ENCODE measurements around the gene CEP78.
"Not testable (repeated sequence)": the region's sequence is repeated elsewhere in the genome, so short reads cannot be mapped to it uniquely, and the experiment has no call there.

The CEP78 gene, protein sequence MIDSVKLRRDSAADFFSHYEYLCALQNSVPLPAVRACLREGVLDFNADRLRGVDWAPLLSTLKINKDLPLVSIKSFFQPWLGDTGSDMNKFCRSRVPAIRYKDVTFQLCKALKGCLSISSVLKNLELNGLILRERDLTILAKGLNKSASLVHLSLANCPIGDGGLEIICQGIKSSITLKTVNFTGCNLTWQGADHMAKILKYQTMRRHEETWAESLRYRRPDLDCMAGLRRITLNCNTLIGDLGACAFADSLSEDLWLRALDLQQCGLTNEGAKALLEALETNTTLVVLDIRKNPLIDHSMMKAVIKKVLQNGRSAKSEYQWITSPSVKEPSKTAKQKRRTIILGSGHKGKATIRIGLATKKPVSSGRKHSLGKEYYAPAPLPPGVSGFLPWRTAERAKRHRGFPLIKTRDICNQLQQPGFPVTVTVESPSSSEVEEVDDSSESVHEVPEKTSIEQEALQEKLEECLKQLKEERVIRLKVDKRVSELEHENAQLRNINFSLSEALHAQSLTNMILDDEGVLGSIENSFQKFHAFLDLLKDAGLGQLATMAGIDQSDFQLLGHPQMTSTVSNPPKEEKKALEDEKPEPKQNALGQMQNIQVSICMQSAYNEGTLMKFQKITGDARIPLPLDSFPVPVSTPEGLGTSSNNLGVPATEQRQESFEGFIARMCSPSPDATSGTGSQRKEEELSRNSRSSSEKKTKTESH
- long read RNA-seq, donor 1, full-length matches to known transcripts = 2 of 17 reads
- long read RNA-seq, donor 1, partial matches to known transcripts = 15 of 17 reads
- long read RNA-seq, donor 1, other reads (novel, unspliced or antisense) = 0 of 17 reads
- long read RNA-seq, donor 2, partial matches to known transcripts = 0 of 2 reads
- long read RNA-seq, donor 2, other reads (novel, unspliced or antisense) = 0 of 2 reads
- long read RNA-seq, donor 3, partial matches to known transcripts = 0 of 3 reads
- long read RNA-seq, donor 3, other reads (novel, unspliced or antisense) = 0 of 3 reads
- long read RNA-seq, donor 4, full-length matches to known transcripts = 2 of 2 reads
- long read RNA-seq, donor 4, partial matches to known transcripts = 0 of 2 reads
- long read RNA-seq, donor 4, other reads (novel, unspliced or antisense) = 0 of 2 reads
- long read RNA-seq, donor 5, partial matches to known transcripts = 6 of 8 reads
- long read RNA-seq, donor 5, other reads (novel, unspliced or antisense) = 0 of 8 reads
- long read RNA-seq, donor 6, partial matches to known transcripts = 0 of 3 reads
- long read RNA-seq, donor 6, other reads (novel, unspliced or antisense) = 0 of 3 reads
- long read RNA-seq, donor 7, transcript CEP78-201 (15 exons, 2,542 nt) = major isoform, 7 of 10 reads
- long read RNA-seq, donor 7, partial matches to known transcripts = 0 of 10 reads
- long read RNA-seq, donor 7, other reads (novel, unspliced or antisense) = 0 of 10 reads
- long read RNA-seq, donor 8, partial matches to known transcripts = 6 of 8 reads
- long read RNA-seq, donor 8, other reads (novel, unspliced or antisense) = 0 of 8 reads

DNA sequence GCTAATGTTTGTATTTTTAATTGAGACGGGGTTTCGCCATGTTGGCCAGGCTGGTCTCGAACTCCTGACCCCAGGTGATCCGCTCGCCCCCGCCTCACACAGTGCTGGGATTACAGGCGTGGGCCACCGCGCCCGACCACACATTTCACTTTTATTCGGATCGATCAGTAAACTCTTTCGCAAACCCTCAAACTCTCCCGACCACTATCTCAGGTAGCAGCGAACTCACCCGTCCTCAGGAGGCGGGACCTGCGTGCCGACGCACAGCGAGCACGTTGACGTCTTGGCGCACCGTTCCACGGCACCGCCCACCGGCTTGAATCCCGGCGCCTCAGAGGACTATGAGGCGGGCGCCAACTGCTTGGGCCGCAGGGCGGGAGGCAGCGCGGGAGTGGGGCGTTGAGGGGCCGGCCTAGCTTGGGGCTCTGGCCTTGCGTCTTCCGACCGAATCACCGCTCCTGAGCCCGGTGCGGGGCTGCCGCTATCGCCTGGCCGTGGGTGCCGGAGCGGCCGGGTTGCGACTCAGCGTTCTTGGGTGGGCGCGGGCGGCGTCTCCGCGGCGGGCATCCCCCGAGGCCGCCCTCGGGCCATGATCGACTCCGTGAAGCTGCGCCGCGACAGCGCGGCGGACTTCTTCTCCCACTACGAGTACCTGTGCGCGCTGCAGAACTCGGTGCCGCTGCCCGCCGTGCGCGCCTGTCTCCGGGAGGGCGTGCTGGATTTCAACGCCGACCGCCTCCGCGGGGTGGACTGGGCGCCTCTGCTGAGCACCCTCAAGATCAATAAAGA, at the start of gene CEP78:
TSS of gene CEP78 (plus strand) at position 314 of the 789 bp plus-strand sequence. CDS start at position 590, 276 bp downstream.
- DNase-seq = peak; percentile 95

DNA sequence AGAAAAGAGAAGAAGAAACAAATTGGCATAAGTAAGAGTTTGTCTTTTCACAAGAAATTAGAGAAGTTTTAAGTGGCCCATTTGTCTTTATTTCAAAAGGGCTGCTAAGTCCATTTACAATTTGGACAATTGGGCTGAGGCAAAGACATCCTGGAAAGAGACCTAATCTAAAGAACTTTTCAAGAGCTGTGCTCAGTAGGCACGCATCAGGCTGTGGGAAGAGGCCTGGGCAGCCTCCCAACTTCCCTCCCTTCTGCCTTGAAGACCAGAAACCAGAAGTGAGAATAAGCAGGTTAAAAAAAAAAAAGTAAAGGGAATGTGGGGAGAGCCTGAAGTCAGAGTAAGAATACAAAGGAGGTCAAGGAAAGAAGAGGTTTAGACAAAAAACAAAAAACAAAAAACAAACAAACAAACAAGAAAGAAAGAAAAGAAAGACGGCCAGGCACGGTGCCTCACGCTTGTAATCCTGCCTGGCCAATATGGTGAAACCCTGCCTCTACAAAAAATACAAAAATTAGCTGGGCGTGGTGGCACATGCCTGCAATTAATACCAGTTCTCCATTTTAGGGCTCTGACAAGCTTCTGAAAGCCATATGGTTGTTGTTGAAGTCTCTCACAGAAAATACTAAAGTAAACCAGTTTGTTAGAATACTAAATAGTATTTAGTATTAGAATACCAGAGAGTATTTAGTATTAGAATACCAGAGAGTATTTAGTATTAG, 48.0 kb upstream of the CEP78 start:
- DNase-seq = no peak

DNA sequence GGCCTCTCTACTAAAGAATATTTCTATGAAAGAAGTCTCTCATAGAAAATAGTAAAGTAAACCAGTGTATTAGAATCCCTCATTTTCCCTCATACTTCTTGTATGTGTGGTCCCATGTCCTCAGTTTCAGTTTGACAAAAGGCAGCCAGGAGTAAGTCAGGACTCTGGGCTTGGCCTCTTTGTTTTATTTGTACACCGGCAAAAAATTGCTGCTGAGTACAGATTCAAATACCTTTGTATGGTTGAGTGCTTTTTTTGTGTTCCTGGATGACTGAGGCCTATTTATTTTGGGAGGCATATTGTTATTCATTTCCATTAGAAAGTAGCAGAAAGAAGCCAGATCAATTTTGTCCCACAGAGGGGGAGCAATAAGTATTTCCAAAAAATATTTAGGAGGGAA, 47.3 kb upstream of the CEP78 start:
- no peak for DNase-seq

DNA sequence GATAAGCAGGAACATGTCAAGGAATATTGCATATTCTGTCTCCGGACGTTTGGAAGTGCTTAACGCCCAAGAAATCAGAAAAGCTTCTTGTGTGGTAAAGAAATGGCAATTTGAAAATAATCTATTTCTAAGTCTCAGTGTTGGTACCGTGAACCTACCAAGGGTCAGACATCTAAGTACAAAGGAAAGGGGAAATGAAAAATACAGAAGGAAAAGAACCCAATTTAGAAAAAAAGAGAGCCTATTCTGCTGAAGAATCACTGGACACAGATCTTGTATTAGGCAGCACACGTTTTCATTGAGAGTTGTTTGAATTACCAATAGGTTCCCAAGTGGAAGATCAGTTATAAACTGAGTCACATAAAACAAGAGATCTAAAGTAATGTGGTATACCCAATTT, 46.9 kb upstream of the CEP78 start:
- DNase-seq = no peak

DNA sequence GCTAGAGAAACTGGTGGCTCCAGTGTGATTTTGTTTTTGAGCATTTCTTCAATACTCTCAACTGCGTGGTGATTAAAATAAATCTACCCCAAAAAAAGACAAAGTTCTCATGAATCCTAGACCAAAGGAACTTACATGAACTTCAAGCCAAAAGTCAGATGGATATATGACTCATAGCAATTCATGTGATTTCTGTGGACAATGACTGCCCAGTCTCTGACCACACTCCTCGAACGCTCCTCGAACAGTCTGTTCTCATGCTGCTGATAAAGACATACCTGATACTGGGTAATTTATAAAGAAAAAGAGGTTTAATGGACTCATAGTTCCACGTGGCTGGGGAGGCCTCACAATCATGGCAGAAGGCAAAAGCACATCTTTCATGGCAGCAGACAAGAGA, 46.4 kb upstream of the CEP78 start:
- no peak for DNase-seq

DNA sequence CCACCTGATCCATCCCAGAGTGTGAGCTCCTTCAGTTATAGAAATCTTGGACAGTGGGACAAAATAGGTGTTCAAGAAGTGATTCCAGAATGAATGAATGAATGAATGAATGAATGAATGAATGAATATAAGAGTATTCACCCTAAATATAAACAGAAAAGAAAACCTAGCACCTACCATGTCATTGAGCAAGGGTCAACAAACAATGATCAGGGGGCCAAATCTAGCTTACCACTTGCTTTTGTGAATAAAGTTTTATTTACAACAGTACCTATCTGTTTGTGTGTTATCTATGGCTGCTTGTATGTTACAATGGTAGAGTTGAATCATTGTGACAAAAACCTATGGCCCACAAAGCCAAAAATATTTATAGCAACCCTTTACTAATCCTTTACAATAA, 43.9 kb upstream of the CEP78 start:
- no peak for DNase-seq

DNA sequence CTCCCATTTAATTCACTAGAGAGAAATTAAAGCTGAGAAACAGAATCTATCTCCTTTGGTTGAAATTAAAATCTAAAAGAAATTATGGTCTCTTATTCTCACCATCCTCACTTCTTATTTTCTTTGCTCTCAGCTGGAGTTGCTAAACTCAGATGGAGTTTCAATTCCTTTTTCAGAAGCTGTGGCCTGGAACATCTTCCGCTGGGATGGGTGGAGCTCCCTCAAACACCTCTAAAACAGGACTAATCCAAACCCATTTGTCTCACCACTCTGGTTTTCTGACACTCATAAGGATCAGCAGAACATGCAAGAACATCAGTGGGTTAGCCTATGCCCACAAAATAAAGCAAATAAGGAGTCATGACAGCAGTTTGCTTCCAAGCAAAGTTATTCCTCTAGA, 39.6 kb upstream of the CEP78 start:
- DNase-seq = no peak

DNA sequence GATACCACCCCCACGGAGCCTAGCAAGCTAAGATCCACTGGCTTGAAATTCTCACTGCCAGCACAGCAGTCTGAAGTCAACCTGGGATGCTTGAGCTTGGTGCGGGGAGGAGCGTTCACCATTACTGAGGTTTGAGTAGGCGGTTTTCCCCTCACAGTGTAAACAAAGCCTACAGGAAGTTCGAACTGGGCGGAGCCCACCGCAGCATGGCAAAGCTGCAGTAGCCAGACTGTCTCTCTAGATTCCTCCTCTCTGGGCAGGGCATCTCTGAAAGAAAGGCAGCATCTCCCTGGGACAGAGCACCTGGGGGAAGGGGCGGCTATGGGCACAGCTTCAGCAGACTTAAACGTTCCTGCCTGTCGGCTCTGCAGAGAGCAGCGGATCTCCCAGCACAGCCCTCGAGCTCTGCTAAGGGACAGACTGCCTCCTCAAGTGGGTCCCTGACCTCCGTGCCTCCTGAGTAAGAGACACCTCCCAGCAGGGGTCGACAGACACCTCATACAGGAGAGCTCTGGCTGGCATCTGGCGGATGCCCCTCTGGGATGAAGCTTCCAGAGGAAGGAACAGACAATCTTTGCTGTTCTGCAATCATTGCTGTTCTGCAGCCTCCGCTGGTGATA, 34.6 kb upstream of the CEP78 start:
- not testable (repeated sequence) for DNase-seq

DNA sequence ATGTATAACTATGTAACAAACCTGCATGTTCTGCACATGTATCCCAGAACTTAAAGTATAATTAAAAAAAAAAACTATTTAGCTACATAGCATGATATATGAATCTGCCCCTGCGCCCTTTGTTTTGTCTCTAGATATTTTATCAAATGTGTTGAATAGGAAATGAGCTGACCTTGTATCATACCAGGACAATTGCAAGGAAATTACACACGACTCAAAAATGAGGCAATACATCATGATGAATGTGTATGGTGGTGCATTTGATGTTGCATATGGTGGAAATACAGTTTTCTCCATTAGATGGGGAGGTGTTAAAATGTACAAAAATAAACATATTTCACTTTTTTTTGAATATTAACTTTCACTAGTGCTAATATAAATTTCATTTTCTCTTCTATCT, 28.6 kb upstream of the CEP78 start:
- no peak for DNase-seq

DNA sequence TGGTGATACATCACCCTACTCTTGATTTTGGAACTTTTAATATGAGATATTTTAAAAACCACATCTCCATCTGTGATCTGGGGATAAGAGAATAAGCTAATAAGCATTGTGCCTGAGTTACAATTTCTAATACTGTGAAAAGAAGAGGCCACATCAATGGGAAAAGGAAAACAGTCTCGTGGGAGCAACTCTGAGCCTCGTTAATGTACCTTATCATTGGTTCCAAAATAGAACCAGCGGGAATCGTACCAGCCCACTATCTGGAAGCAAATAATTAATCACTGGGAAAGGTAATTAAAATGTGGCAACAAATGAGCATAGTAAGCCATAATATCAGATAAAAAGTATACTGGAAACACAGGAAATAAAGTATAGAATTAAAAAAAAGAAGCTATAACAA, 28.0 kb upstream of the CEP78 start:
- DNase-seq = no peak

DNA sequence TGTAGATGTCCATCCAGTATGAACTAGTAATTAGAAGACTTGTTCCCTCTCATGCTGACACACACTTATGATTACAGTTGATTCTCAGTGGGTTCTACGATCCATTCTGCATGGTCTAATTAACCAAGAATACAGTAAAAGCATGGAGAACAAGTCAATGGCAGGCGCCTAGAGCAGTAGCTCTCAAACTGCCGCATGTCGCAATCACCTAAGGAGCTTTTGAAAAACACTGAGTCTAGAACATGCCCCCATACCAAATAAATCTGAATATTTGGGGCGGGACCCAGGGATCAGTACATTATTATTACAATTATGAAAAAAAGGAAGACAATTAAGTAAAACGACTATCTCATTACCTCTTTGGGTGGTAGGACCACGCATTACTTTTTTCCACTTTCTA, 26.7 kb upstream of the CEP78 start:
- no peak for DNase-seq

DNA sequence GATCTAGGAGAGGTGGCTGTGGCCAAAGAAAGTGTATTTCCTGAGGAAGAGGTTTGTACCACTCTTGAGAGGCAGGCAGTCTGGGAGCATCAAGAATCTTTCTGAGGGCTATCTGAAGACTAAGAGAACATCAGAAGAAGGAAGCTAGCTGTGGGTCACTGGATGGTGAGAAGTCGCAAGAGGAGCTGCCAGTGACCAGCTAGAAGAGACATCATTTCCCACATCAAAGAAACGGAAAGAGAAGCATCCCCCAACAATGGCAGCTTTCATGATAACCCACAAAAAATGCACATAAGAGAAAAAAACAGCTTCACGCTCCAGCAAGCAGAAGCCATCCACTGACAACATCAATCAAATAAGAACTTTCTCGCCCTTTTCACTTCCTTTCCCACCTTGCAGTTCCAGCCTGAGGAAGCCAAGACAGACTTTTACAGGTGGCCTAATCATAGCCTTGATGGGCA, 25.0 kb upstream of the CEP78 start:
- DNase-seq = no peak

DNA sequence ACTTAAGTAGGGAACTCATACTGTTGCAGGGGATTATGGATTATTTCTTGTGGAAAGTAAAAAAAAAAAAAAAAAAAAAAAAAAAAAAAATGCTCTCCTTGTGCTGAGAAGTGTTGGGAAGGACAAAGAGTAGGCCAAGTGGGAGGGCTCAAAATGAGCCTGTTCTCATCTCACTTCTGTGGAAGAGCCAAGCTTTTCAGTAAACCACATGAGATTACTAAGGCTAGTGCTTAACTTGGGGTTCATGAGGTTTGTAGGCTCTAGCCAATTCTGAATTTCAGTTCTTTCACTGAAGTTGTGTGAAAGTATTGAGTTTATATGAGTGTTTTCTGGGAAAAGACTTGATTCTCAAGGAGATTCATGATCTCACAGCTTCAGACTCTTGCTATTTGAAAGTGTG, 23.0 kb upstream of the CEP78 start:
- no peak for DNase-seq

DNA sequence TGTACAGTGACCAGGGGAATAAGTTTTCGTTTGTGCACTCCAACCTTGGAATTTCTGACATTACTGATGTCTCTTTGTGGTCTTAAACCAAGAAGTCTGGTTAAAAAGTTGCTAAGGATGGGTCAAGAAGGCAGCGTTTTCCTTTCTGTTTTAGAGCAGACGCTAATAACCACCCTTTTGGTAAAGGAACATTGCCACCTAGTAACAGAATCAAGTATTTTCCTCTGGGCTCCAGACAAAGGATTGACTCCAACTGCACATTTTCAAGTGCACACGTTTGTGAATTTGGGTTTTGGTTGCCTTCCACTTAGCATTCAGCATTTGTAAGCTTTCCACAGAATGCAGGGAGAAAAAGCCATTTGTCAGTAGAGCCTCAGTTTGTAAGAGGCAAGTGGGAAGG, 22.2 kb upstream of the CEP78 start:
- no peak for DNase-seq

DNA sequence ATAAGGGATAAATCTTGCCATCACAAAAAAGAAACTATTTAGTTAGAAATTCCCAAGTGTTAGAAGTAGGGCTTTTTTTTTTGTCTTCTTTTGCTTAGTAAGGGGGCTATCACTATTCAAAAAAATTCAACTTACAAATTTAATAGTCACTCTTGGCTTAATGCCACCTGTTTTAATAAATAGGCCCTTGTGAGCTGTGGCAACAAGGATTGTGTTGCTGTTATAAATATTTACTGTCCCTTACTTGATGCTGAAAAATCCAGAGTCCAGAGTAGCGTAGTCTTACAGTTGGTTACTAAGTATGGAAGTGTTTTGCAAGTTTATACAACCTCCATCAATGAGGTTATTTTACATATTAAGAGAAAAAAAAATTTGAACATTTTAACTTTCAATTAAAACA, 21.4 kb upstream of the CEP78 start:
- DNase-seq = no peak

DNA sequence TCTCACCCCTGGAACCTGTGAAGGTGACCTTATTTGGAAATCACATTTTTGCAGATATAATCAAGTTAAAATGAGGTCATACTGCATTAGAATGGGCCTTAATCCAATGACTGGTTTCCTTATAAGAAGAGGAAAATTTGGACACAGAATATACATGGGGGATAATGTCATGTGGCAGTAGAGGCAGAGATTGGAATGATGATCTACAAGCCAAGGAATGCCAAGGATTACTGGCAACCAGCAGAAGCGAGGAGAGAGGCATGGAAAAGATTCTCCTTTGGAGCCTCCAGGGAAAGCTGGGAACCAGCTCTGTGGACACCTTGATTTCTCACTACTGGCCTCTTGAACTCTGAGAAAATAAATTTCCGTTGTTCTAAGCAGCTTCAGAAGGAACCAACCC, 20.2 kb upstream of the CEP78 start:
- no peak for DNase-seq

DNA sequence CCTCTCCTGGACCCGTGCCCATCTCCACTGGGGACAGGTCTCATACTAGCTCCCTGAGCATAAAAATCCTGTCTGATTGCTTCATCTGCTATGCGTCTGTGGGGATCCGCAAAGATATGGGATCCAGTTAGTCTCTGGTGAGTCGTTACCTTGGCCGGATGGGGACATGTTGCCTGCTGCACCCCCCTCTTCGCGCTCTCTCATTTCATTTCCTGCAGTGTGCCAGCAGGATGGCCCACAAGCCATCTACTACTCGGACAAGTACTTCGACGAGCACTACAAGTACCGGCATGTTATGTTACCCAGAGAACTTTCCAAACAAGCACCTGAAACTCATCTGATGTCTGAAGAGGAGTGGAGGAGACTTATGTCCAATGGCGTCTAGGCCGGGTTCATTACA, 17.0 kb upstream of the CEP78 start:
- no peak for DNase-seq

DNA sequence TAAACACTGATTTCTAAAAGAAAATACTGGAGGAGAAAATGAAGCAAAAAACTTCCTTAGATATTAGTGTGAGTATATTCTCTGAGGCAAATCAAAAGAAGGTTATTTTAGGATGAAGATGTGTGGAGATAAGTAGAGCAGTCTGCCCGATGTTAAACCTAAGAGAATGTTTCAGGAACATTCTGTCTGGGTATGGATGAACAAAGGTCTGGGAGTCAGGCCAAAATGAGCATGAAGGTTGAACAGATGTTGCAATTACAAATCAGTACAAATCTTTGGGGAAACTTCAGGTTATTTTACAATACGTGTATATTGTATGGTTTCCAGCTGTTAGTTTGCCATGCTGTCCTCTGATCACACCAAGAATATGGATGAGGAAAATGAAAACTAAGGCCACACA, 14.4 kb upstream of the CEP78 start:
- no peak for DNase-seq

DNA sequence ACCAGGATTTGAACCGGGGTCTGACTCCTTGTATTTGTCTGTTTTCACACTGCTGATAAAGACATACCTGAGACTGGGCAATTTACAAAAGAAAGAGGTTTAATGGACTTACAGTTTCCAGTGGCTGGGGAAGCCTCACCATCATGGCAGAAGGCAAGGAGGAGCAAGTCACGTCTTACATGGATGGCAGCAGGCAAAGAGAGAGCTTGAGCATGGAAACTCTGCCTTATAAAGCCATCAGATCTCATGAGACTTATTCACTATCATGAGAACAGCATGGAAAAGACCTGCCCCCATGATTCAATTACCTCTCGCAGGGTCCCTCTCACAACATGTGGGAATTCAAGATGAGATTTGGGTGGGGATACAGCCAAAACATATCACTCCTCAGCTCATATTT, 14.0 kb upstream of the CEP78 start:
- DNase-seq = not testable (repeated sequence)

DNA sequence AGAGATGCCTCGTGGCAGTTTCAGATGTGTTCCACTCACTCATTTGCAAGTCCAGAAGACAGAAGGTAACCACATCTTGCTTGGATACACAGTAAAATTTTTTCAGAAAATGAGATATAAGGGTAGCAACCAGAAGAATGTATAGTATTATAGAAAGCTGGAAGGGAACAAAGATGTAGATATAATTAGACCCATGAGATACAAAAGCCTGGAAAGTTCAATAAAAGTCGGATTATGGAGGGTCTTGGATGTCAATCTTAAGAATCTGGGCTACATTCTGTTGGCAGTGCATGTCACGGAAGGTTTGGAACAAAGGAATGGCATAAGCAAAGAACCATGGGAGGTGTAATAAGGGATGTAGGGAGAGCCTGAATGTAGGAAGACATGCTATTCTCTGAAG, 5.1 kb upstream of the CEP78 start:
- no peak for DNase-seq

Measured in right kidney (tissue), 9 donors.